Right lobe of liver (tissue), 4 donors: ENCODE measurements around the gene DDX1.
"Not testable (repeated sequence)": the region's sequence is repeated elsewhere in the genome, so short reads cannot be mapped to it uniquely, and the experiment has no call there.

Experiments used
- POLR2A ChIP-seq: fragments of 450-650 bp; IDR thresholded peaks from one replicate; pipeline ENCODE4 v1.6.1; 2017; ENCODE audit warnings: antibody characterized with exemption, mild to moderate bottlenecking
- TF ChIP-seq, protein P1 (sequence below), 4 donors: fragments of 200-600 bp in 3 of 4; fragments of 450-650 bp in 1 of 4; IDR thresholded peaks; one replicate each; pipeline versions ENCODE4 v1.5.1 to v1.8.0; 2016 to 2022; ENCODE audit warnings: antibody characterized with exemption in 4 of 4, mild to moderate bottlenecking in 2 of 4
- donor health status: DM: no; HTN: no; CAD: no.
- donor health status: DM: no; HTN: no; CAD: no.
- donor health status: DM: no; HTN: yes; CAD: no.

GRCh38 chr2:15680132-15680531 is 88.5 kb downstream of the DDX1 start:
- TF ChIP-seq, protein P1, sequence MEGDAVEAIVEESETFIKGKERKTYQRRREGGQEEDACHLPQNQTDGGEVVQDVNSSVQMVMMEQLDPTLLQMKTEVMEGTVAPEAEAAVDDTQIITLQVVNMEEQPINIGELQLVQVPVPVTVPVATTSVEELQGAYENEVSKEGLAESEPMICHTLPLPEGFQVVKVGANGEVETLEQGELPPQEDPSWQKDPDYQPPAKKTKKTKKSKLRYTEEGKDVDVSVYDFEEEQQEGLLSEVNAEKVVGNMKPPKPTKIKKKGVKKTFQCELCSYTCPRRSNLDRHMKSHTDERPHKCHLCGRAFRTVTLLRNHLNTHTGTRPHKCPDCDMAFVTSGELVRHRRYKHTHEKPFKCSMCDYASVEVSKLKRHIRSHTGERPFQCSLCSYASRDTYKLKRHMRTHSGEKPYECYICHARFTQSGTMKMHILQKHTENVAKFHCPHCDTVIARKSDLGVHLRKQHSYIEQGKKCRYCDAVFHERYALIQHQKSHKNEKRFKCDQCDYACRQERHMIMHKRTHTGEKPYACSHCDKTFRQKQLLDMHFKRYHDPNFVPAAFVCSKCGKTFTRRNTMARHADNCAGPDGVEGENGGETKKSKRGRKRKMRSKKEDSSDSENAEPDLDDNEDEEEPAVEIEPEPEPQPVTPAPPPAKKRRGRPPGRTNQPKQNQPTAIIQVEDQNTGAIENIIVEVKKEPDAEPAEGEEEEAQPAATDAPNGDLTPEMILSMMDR (IDR thresholded peaks at IDR 0.05) = not testable (repeated sequence)
- not testable (repeated sequence) for TF ChIP-seq POLR2A
